IMR-90 (cell line): ENCODE data around the gene CTBP2. TPM values are rescaled to one million over a fixed set of nuclear protein-coding genes. Genes with fewer than 3 reads are reported as not detected.

Experiments
- ATAC-seq: fragments of 200-7000 bp; cut with Tn5 transposase; 2 replicates; pipeline ENCODE4 v1.9.1; 2020; ENCODE audit warnings: low read depth, mild to moderate bottlenecking, moderate library complexity
- BruUV-seq: library from RNA; stranded (reverse); fragments of 400-500 nt; replicated peaks from 2 replicates; lab custom pipeline; 2021; lab: Mats Ljungman, UMichigan
- CTCF ChIA-PET: fragments of 300-600 bp; formaldehyde crosslinking; extraction: SDS; loops from one replicate; lab custom pipeline; 2021; ENCODE audit warnings: antibody characterized with exemption; lab: Yijun Ruan, JAX
- POLR2A ChIA-PET: fragments of 300-600 bp; sonication (Branson Sonifier 250); formaldehyde crosslinking; loops from one replicate; lab custom pipeline; 2022; ENCODE audit warnings: antibody characterized with exemption; ENCODE audit not compliant: unreplicated experiment; lab: Charles Lee
- DNase-seq: peaks from one replicate; pipeline ENCODE4 v3.0.0; 2013
- H2AFZ ChIP-seq: replicated peaks from 2 replicates; pipeline ENCODE3; 2013; ENCODE audit warnings: low read length, mild to moderate bottlenecking; ENCODE audit not compliant: poor library complexity
- H2AK5ac ChIP-seq: 2 replicates; pipeline ENCODE4 v1.6.1; 2013; ENCODE audit warnings: low read depth, low read length, inconsistent platforms
- H2AK9ac ChIP-seq: replicated peaks from 2 replicates; pipeline ENCODE3; 2013; ENCODE audit warnings: mild to moderate bottlenecking, low read depth, low read length, moderate library complexity; ENCODE audit not compliant: poor library complexity
- H2BK120ac ChIP-seq: 2 replicates; pipeline ENCODE4 v1.6.1; 2013; ENCODE audit warnings: low read depth, low read length, inconsistent platforms
- H2BK15ac ChIP-seq: 3 replicates; pipeline ENCODE4 v1.6.1; 2013; ENCODE audit warnings: low read depth, low read length, inconsistent platforms
- H2BK20ac ChIP-seq: 2 replicates; pipeline ENCODE4 v1.6.1; 2013; ENCODE audit warnings: low read depth, mild to moderate bottlenecking, inconsistent platforms, low read length, moderate library complexity
- H2BK5ac ChIP-seq: 2 replicates; pipeline ENCODE4 v1.6.1; 2013; ENCODE audit warnings: mild to moderate bottlenecking, low read depth, low read length, inconsistent platforms; ENCODE audit not compliant: poor library complexity, severe bottlenecking
- H3K14ac ChIP-seq: replicated peaks from 2 replicates; pipeline ENCODE4 v1.6.1; 2013; ENCODE audit warnings: low read depth, low read length, inconsistent platforms
- H3K18ac ChIP-seq: 2 replicates; pipeline ENCODE4 v1.6.1; 2013; ENCODE audit warnings: low read depth, low read length, control low read depth
- H3K23ac ChIP-seq: 2 replicates; pipeline ENCODE4 v1.6.1; 2013; ENCODE audit warnings: low read depth, low read length, inconsistent platforms
- H3K27ac ChIP-seq: 2 replicates; pipeline ENCODE4 v1.5.1; 2013; ENCODE audit warnings: mild to moderate bottlenecking, control low read depth, low read length; ENCODE audit not compliant: insufficient read depth
- H3K27me3 ChIP-seq: 2 replicates; pipeline ENCODE4 v1.6.1; 2013; ENCODE audit warnings: low read length; ENCODE audit not compliant: control insufficient read depth, insufficient read depth
- H3K36me3 ChIP-seq: 2 replicates; pipeline ENCODE4 v1.6.1; 2013; ENCODE audit warnings: low read length, mixed read lengths; ENCODE audit not compliant: control insufficient read depth, insufficient read depth
- H3K4ac ChIP-seq: 2 replicates; pipeline ENCODE4 v1.6.1; 2013; ENCODE audit warnings: low read depth, low read length, inconsistent platforms
- H3K4me1 ChIP-seq: 2 replicates; pipeline ENCODE4 v1.6.1; 2013; ENCODE audit warnings: low read length, mixed read lengths; ENCODE audit not compliant: control insufficient read depth, insufficient read depth
- H3K4me2 ChIP-seq: 2 replicates; pipeline ENCODE4 v1.6.1; 2013; ENCODE audit warnings: low read depth, mild to moderate bottlenecking, control low read depth, low read length, moderate library complexity
- H3K4me3 ChIP-seq: 2 replicates; pipeline ENCODE4 v1.5.1; 2013; ENCODE audit warnings: low read depth, mild to moderate bottlenecking, control low read depth, low read length, moderate library complexity; ENCODE audit not compliant: insufficient read depth
- H3K56ac ChIP-seq: 2 replicates; pipeline ENCODE4 v1.6.1; 2013; ENCODE audit warnings: low read length, inconsistent platforms; ENCODE audit not compliant: insufficient read depth; ENCODE audit errors: extremely low read depth
- H3K79me1 ChIP-seq, 2 experiments: 2 replicates each; pipeline ENCODE4 v1.6.1; 2013; ENCODE audit warnings: low read length in 2 of 2, inconsistent platforms in 1 of 2, low read depth in 1 of 2
- H3K9ac ChIP-seq: 2 replicates; pipeline ENCODE4 v1.6.1; 2013; ENCODE audit warnings: low read depth, low read length, control low read depth
- H3K9me1 ChIP-seq: 2 replicates; pipeline ENCODE4 v1.6.1; 2013; ENCODE audit warnings: low read length, inconsistent platforms; ENCODE audit not compliant: insufficient read depth
- H3K9me3 ChIP-seq: 2 replicates; pipeline ENCODE4 v1.6.1; 2013; ENCODE audit warnings: low read length; ENCODE audit not compliant: control insufficient read depth, insufficient read depth
- H4K20me1 ChIP-seq: 2 replicates; pipeline ENCODE4 v1.6.1; 2013; ENCODE audit warnings: low read length, inconsistent platforms; ENCODE audit not compliant: insufficient read depth
- H4K5ac ChIP-seq: 2 replicates; pipeline ENCODE4 v1.6.1; 2013; ENCODE audit warnings: mild to moderate bottlenecking, low read depth, low read length, control low read depth
- H4K8ac ChIP-seq, 2 experiments: 2 replicates each; pipeline ENCODE4 v1.6.1; 2013; ENCODE audit warnings: low read depth in 2 of 2, low read length in 2 of 2, control low read depth in 1 of 2, inconsistent platforms in 1 of 2
- H4K91ac ChIP-seq: 2 replicates; pipeline ENCODE4 v1.6.1; 2013; ENCODE audit warnings: low read depth, low read length, inconsistent platforms; ENCODE audit not compliant: insufficient read depth
- BHLHE40 ChIP-seq: fragments of 150-350 bp; IDR thresholded peaks from 2 replicates; pipeline ENCODE4 v1.6.1; 2016; ENCODE audit warnings: mild to moderate bottlenecking, low read depth, low read length
- CEBPB ChIP-seq: IDR thresholded peaks from 2 replicates; pipeline ENCODE4 v1.6.1; 2012; ENCODE audit warnings: low read depth, low read length, improper control_type of control experiment
- CHD1 ChIP-seq: IDR thresholded peaks from 2 replicates; pipeline ENCODE4 v1.6.1; 2012; ENCODE audit warnings: low read depth, low read length, improper control_type of control experiment
- ELK1 ChIP-seq: fragments of 150-350 bp; IDR thresholded peaks from 2 replicates; pipeline ENCODE4 v1.6.1; 2016; ENCODE audit warnings: low read depth, mild to moderate bottlenecking, low read length, moderate library complexity, borderline replicate concordance
- MAFK ChIP-seq: IDR thresholded peaks from 2 replicates; pipeline ENCODE4 v1.6.1; 2012; ENCODE audit warnings: low read depth, low read length, improper control_type of control experiment
- MAZ ChIP-seq: IDR thresholded peaks from 2 replicates; pipeline ENCODE4 v1.6.1; 2012; ENCODE audit warnings: low read depth, mild to moderate bottlenecking, low read length, improper control_type of control experiment, moderate library complexity, borderline replicate concordance
- MXI1 ChIP-seq: IDR thresholded peaks from 2 replicates; pipeline ENCODE4 v1.6.1; 2012; ENCODE audit warnings: low read depth, mild to moderate bottlenecking, low read length, moderate library complexity, borderline replicate concordance
- NFE2L2 ChIP-seq: fragments of 150-350 bp; IDR thresholded peaks from 2 replicates; pipeline ENCODE4 v1.6.1; 2016; ENCODE audit warnings: low read depth, mild to moderate bottlenecking, low read length
- POLR2A ChIP-seq: IDR thresholded peaks from 2 replicates; pipeline ENCODE4 v1.6.1; 2012; ENCODE audit warnings: mild to moderate bottlenecking, low read depth, low read length
- SMC3 ChIP-seq: fragments of 150-350 bp; IDR thresholded peaks from 2 replicates; pipeline ENCODE4 v1.6.1; 2016; ENCODE audit warnings: low read depth, mild to moderate bottlenecking, antibody characterized with exemption, low read length, moderate library complexity
- WGBS, 2 experiments: methylation state at CpG; one replicate each; pipeline versions ENCODE4 v1.1.5 to v1.1.7; 2013; ENCODE audit warnings: missing lambda C conversion rate in 2 of 2; ENCODE audit not compliant: insufficient read length in 1 of 2; ENCODE audit errors: extremely low coverage in 2 of 2; 5-methylcytosine and 5-hydroxymethylcytosine counted together
- dilution Hi-C: fragments of 300-500 bp; cut with HindIII; formaldehyde crosslinking; loops from one replicate; pipeline ENCODE4 v1.14.3; 2018; ENCODE audit warnings: low sequenced_read_pairs; ENCODE audit not compliant: unreplicated experiment
- in situ Hi-C: fragments of 300-500 bp; cut with MboI; formaldehyde crosslinking; loops from 3 replicates; pipeline ENCODE4 v1.14.3; 2019; ENCODE audit warnings: low sequenced_read_pairs, inconsistent platforms, mixed read lengths
- intact Hi-C: fragments of 100-400 bp; cut with micrococcal nuclease; formaldehyde crosslinking; loops from 2 replicates; pipeline ENCODE4 v1.10.0; 2022
- polyA plus RNA-seq, 3 experiments: library from polyadenylated mRNA; depleted of rRNA; stranded (reverse); fragments of >200 nt; gene quantifications; 2 replicates each; pipeline ENCODE4 v1.2.3, GENCODE V29; 2012; ENCODE audit warnings: low replicate concordance in 1 of 3
- total RNA-seq: library from RNA; depleted of rRNA; stranded (reverse); fragments of >200 nt; gene quantifications from 2 replicates; pipeline ENCODE4 v1.2.3, GENCODE V29; 2012
- TF ChIP-seq, protein P1 (sequence below): conservative IDR thresholded peaks from 2 replicates; pipeline ENCODE4 v1.5.1; 2012; ENCODE audit warnings: mild to moderate bottlenecking, low read depth, low read length, improper control_type of control experiment

Gene CTBP2
- total and polyA plus RNA-seq, 2 of the 4 experiments (the other 2 are of a cell fraction) = 81.0 to 86.6 TPM

- TF ChIP-seq SMC3 = no peak
- TF ChIP-seq CHD1 = no peak
- TF ChIP-seq POLR2A = no peak
- TF ChIP-seq NFE2L2 = no peak
Observed at GRCh38 chr10:125209591-125210355, 49.4 kb upstream of the CTBP2 start (continued).

GRCh38 chr10:125208854-125209565 is 48.6 kb upstream of the CTBP2 start:
- Histone ChIP-seq H2AK9ac (peak overlapping the region; percentile 59), H3K4me3 (no peak overlapping the region), H3K36me3 (no peaks in the 10 kb centered on the region), H2BK15ac (no peak overlapping the region; the same call in 2 of the 3 replicates), H3K27me3 (peaks cover 7% of the 10 kb centered on the region), H3K79me1 (no peaks in the 10 kb centered on the region), H3K56ac (0 out of 2 replicates have a peak overlapping the region, but pooled peaks have one; percentile 24), H3K9me3 (no peaks in the 10 kb centered on the region; the same call in 1 of the 2 replicates), H2BK20ac (peak overlapping the region; percentile 75), H3K23ac (no peak overlapping the region; the same call in 1 of the 2 replicates), H3K14ac (peak overlapping the region; percentile 34; the same call in 1 of the 2 replicates), H3K27ac (no peak overlapping the region), H4K8ac (peak overlapping the region in 1 of 2 experiments; percentile 57; a peak in 1 of 4 replicates), H2AK5ac (no peak overlapping the region; the same call in 1 of the 2 replicates), H2AFZ (no peak overlapping the region), H3K4me2 (peak overlapping the region; percentile 43), H4K91ac (peak overlapping the region; percentile 11), H3K9me1 (no peaks in the 10 kb centered on the region), H3K9ac (no peak overlapping the region), H4K20me1 (no peaks in the 10 kb centered on the region), H3K4ac (peak overlapping the region; percentile 53), H3K18ac (peak overlapping the region; percentile 9; the same call in 1 of the 2 replicates), H2BK120ac (peak overlapping the region; percentile 44; the same call in 1 of the 2 replicates), H3K4me1 (peaks cover 13% of the 10 kb centered on the region), H2BK5ac (no peak overlapping the region), H4K5ac (no peak overlapping the region; the same call in 1 of the 2 replicates)
- in situ Hi-C loops (no loop called here), intact Hi-C loops (no loop called here), dilution Hi-C loops (no loop called here)
- TF ChIP-seq ELK1 = no peak
- TF ChIP-seq MAFK = no peak
- TF ChIP-seq BHLHE40 = no peak
- no peak for TF ChIP-seq MAZ
- TF ChIP-seq, protein P1, sequence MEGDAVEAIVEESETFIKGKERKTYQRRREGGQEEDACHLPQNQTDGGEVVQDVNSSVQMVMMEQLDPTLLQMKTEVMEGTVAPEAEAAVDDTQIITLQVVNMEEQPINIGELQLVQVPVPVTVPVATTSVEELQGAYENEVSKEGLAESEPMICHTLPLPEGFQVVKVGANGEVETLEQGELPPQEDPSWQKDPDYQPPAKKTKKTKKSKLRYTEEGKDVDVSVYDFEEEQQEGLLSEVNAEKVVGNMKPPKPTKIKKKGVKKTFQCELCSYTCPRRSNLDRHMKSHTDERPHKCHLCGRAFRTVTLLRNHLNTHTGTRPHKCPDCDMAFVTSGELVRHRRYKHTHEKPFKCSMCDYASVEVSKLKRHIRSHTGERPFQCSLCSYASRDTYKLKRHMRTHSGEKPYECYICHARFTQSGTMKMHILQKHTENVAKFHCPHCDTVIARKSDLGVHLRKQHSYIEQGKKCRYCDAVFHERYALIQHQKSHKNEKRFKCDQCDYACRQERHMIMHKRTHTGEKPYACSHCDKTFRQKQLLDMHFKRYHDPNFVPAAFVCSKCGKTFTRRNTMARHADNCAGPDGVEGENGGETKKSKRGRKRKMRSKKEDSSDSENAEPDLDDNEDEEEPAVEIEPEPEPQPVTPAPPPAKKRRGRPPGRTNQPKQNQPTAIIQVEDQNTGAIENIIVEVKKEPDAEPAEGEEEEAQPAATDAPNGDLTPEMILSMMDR = no peak
- no peak for TF ChIP-seq CEBPB
- no peak for TF ChIP-seq MXI1
- TF ChIP-seq POLR2A = no peak
- TF ChIP-seq NFE2L2 = no peak
- WGBS, 2 experiments = 85% methylated on average over 6 of the region's 23 CpGs; no CpG with 5 or more reads in 1 of the 2 experiments
- ChIA-PET POLR2A (no interaction called here), CTCF (no interaction called here)
- no TSS peak for BruUV-seq
- ATAC-seq (no peak), DNase-seq (no peak)
